GM21576 (cell line): ENCODE results near the gene SLC39A5.
"Not testable (repeated sequence)": the region's sequence is repeated elsewhere in the genome, so short reads cannot be mapped to it uniquely, and the experiment has no call there.

Source experiments
- ATAC-seq: cut with Tn5 transposase; IDR thresholded peaks from one replicate; pipeline ENCODE4 v1.9.1; 2021; ENCODE audit warnings: mild to moderate bottlenecking, moderate library complexity; ENCODE audit not compliant: unreplicated experiment

SLC39A5 gene

DNA sequence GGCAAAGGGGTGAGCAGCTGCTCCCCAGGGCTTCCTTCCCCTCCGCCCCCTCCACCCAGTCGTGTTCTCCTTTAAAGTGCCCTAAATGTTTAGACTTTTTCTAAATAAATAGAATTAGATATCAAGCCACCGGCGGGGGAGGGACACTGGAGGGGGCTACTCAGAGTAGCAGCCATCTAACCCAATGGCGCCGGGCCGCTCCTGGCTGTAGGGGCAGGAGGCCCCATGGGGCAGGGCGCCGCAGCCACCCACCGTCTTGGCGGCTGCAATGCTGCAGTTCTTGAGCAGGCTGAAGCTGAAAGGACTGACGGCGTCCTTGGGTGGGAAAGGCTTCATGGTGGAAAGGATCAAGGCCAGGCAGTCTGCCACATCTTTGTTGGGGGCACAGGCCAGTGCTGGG lies 13.1 kb downstream of the SLC39A5 start:
- ATAC-seq = no peak

- ATAC-seq = no peak
Observed at GRCh38 chr12:56243731-56244181, 13.9 kb downstream of the SLC39A5 start.

DNA sequence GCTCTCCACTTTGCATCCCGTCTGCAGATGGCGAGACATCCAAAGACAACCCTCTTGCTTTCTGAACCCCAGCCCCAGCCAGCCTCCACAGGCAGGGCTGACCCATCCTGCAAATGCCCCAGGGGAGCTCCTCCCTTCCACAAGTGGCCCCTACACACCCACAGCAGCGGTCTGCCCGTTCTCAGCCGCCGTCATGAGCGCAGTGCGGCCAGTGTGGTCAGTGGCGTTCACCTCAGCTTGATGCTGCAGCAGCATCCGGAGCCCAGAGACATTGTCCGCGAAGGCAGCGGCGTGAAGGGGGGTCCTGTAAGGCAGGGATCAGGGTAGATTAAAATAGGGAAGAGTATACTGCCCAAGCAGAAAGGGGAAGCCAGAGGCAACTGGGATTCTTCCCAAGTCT lies 14.6 kb downstream of the SLC39A5 start:
- ATAC-seq = no peak

- ATAC-seq = no peak
Observed at GRCh38 chr12:56247923-56248322, 18.1 kb downstream of the SLC39A5 start.

DNA sequence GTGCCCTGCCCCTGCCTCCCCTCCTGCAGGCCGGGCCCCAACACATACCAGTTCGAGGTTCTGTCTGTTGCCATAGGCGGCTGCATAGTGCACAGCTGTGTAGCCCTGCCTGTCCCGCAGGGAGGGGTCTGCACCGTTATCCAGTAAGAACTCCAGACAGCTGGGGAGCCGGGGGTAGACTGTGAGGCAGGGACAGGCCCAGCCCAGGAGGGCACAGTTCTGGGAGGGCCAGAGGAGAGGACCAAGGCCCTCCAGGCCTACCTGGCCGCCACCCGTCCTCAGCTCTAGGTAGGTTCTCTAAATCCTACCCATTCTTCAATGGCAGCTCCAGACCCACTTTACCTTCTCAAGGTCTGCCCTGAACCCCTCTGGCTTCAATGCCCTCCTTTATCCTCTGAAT lies 18.9 kb downstream of the SLC39A5 start:
- no peak for ATAC-seq

GRCh38 chr12:56252649-56253048 lies 22.8 kb downstream of the SLC39A5 start:
- ATAC-seq = no peak

- ATAC-seq = no peak
Observed at GRCh38 chr12:56253091-56253490, 23.2 kb downstream of the SLC39A5 start.

- no peak for ATAC-seq
Observed at GRCh38 chr12:56255671-56256070, 25.8 kb downstream of the SLC39A5 start.

- no peak for ATAC-seq
Observed at GRCh38 chr12:56256326-56256960, 26.6 kb downstream of the SLC39A5 start.

DNA sequence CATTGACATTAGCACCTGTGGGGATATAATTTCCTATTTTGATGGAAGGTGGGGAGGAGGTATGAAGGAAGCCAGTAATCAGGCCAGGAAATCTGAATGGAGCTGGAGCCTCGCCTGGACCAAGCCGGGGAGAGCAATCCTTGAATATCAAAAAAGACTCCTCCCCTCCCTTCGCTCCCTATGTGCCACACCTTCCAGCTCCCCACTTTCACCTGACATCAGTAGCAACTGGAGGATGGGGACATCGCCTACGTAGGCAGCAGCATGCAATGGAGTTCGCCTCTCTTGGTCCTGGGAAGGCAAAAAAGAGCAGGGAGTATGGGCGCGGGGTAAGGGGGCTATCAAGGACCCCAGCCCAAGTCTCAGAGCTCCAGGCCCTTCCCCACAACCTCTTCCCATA lies 27.2 kb downstream of the SLC39A5 start:
- ATAC-seq = no peak

GRCh38 chr12:56257491-56258067 lies 27.7 kb downstream of the SLC39A5 start:
- peak; percentile 12 for ATAC-seq

DNA sequence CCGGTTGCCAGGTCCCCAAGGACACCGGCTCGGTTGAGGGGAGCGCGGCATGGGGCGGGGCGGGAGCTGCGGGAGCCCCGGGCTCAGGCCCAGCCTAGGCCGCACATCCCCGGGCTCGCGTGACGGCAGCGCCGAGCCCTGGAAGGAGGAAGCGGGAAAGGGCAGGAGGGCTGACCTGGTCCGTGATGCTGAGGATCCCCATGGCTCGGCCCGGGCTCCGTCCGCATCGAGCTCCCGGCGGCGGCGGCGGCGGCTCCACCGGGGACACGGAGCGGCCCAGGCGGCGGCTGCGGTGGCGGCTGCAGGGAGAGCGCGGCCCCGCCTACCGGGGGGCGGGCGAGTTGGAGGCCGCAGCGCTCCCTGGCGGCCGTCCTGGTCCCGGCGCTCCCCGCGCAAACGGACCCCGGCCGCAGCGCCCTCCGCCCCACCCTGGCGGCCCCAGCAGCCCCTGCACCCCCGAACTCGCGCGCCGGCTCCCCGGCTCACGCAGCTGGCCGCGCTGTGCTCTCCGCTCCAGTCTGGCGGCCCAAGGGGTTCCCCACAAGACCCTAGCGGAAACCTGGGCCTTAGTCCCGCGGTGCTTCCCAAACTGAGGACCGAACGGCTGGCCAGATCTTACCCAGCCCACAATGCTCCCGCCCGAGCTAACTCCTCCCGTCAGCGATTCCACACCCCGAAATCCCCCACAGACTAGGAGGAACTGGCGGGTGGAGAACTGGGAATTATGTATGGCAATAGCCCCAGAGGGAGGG lies 28.4 kb downstream of the SLC39A5 start, which contains the start of gene ANKRD52:
TSS of gene ANKRD52 (minus strand) at position 317 of the 752 bp plus-strand sequence. CDS start at position 202, 115 bp downstream.
- peak; percentile 77 for ATAC-seq

DNA sequence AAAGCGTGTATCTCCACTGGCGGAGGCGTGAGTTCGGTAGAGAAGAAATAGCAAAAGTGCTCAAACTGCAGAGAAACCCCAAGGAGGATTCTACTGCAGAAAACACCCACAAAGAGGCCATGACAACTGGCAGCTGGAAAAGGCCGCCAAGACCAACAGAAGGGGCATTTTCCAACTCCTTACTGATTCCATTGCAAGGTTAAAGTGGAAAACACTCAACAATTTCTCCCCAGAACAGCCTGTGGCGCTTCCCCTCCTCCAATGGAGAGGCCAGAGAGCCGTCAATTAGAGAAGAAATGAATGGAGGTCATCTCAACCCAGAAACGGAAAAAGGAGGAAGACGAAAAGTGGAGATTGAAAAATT lies 29.0 kb downstream of the SLC39A5 start:
- ATAC-seq = peak; percentile 2

- ATAC-seq = no peak
Observed at GRCh38 chr12:56260380-56260779, 30.5 kb downstream of the SLC39A5 start.

DNA sequence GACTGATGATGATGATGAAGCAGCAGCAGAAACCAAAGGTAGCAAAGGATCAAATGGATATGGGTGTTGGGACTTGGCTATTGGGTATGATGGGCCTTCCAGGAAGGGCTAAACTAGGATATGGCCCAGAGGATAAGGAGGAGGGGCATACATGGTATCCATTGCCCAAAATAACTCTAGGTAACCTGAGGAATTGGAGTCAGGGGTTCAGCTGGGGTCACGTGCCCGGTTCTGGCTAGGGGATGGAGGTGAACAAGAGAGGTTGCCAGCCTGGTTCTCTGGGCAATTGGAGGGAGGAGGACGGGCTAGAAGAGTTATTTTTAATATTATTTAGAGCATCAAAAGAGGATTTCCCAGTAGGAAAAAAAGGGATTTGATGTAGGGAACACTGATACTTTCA lies 31.1 kb downstream of the SLC39A5 start:
- no peak for ATAC-seq

GRCh38 chr12:56261503-56262232 lies 31.8 kb downstream of the SLC39A5 start:
- ATAC-seq = no peak

DNA sequence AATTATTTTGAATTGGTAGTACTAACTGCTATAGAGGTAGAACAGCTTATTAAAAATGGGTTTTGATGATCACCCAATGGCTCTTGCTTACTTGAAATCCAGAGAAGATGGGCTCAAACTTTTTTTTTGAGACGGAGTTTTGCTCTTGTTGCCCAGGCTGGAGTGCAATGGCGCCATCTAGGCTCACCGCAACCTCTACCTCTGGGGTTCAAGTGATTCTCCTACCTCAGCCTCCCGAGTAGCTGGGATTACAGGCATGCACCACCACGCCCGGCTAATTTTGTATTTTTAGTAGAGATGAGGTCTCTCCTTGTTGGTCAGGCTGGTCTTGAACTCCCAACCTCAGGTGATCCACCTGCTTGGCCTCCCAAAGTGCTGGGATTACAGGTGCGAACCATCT lies 33.1 kb downstream of the SLC39A5 start:
- ATAC-seq = not testable (repeated sequence)

- ATAC-seq = not testable (repeated sequence)
Observed at GRCh38 chr12:56266068-56266692, 36.3 kb downstream of the SLC39A5 start.

DNA sequence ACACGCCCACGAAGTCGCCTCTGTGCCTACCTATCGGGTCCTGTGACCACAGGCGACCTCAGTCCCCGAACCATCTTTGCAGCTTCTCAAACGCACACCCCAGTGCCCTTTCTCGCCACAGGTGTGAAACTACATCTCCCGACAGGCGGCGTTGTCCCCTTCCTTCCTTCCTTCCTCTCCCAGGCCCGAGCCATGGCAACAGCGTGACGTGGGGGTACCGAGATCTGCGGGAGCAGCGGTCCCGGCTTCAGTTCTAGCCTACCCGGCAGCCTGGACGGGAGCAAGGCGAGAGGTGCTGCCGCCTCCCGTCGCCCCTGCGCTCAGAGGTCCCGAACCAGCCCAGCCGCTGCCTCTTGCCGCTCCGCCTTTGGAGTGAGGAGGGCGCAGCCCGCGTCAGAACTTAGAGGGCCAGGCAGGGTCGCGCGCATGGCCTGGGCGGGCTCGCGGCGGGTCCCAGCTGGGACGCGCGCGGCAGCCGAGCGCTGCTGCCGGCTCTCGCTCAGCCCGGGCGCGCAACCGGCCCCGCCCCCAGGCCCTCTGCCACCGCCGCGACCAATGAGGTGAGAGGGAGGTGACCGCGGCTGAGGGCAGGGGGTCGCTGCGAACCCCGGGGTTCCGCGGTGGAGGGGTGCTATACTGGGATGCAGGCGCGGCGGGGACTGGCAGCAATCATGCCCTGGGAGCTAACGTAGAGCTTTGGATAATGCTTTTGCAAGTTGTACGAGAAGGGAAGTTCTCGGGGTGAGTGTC lies 37.0 kb downstream of the SLC39A5 start, which contains the start of gene COQ10A:
TSS of gene COQ10A (plus strand) at position 250 of the 750 bp plus-strand sequence. CDS start at position 427, 177 bp downstream.
- ATAC-seq = peak; percentile 78
